MM.1S (cell line): ENCODE measurements around the gene SPHK2.

Experiments used
- DNase-seq: peaks from one replicate; pipeline ENCODE4 v3.0.0-alpha.2; 2015
- H2AFZ ChIP-seq: fragments of 300-600 bp; sonication (generic); 2 replicates; pipeline ENCODE4 v1.6.0; 2016; ENCODE audit warnings: antibody characterized with exemption, low read length
- H3F3A ChIP-seq: fragments of 300-600 bp; sonication (generic); 2 replicates; pipeline ENCODE4 v1.6.1; 2016; ENCODE audit warnings: mild to moderate bottlenecking, antibody characterized with exemption, low read length, moderate library complexity, mixed read lengths; ENCODE audit not compliant: insufficient read depth
- H3K27ac ChIP-seq: fragments of 300-600 bp; sonication (generic); 2 replicates; pipeline ENCODE4 v1.5.1; 2016; ENCODE audit warnings: mild to moderate bottlenecking, low read length
- H3K27me3 ChIP-seq: fragments of 300-600 bp; sonication (generic); replicated peaks from 2 replicates; pipeline ENCODE4 v1.6.0; 2016; ENCODE audit warnings: low read length; ENCODE audit not compliant: insufficient read depth
- H3K36me3 ChIP-seq: fragments of 300-600 bp; sonication (generic); replicated peaks from 2 replicates; pipeline ENCODE4 v1.6.1; 2016; ENCODE audit warnings: mild to moderate bottlenecking, low read length, mixed read lengths; ENCODE audit not compliant: insufficient read depth
- H3K4me1 ChIP-seq: fragments of 300-600 bp; sonication (generic); 2 replicates; pipeline ENCODE4 v1.6.1; 2016; ENCODE audit warnings: low read length, mixed read lengths
- H3K4me2 ChIP-seq: fragments of 300-600 bp; sonication (generic); 2 replicates; pipeline ENCODE4 v1.6.0; 2016; ENCODE audit warnings: low read depth, low read length
- H3K4me3 ChIP-seq: fragments of 300-600 bp; sonication (generic); 2 replicates; pipeline ENCODE4 v1.5.1; 2016; ENCODE audit warnings: low read length, mixed read lengths
- H3K79me2 ChIP-seq: fragments of 300-600 bp; sonication (generic); 2 replicates; pipeline ENCODE4 v1.6.1; 2016; ENCODE audit warnings: mixed run types, low read length, mixed read lengths
- H3K9ac ChIP-seq: fragments of 300-600 bp; sonication (generic); 2 replicates; pipeline ENCODE4 v1.6.1; 2016; ENCODE audit warnings: low read length, mixed read lengths
- H3K9me2 ChIP-seq: fragments of 300-600 bp; sonication (generic); replicated peaks from 2 replicates; pipeline ENCODE4 v1.6.1; 2016; ENCODE audit warnings: mild to moderate bottlenecking, low read length, mixed read lengths; ENCODE audit not compliant: insufficient read depth
- H3K9me3 ChIP-seq: fragments of 300-600 bp; sonication (generic); replicated peaks from 2 replicates; pipeline ENCODE4 v1.6.1; 2016; ENCODE audit warnings: mild to moderate bottlenecking, low read length, mixed read lengths; ENCODE audit not compliant: insufficient read depth
- H4K20me1 ChIP-seq: fragments of 300-600 bp; sonication (generic); 2 replicates; pipeline ENCODE4 v1.6.1; 2016; ENCODE audit warnings: mild to moderate bottlenecking, low read length, moderate library complexity, mixed read lengths; ENCODE audit not compliant: insufficient read depth
- CTCF ChIP-seq: fragments of 300-600 bp; sonication (generic); IDR thresholded peaks from 2 replicates; pipeline ENCODE4 v1.5.1; 2016; ENCODE audit warnings: antibody characterized with exemption, low read length, mixed read lengths
- EZH2 ChIP-seq: fragments of 300-600 bp; sonication (generic); optimal IDR thresholded peaks from 2 replicates; pipeline ENCODE3; 2017; ENCODE audit warnings: low read depth, mild to moderate bottlenecking, antibody characterized with exemption, low read length, mixed read lengths
- EZH2phosphoT487 ChIP-seq: fragments of 300-600 bp; sonication (generic); IDR thresholded peaks from 2 replicates; pipeline ENCODE4 v1.6.1; 2018; ENCODE audit warnings: antibody characterized with exemption, low read length

SPHK2 gene

GRCh38 chr19:48644355-48644754 is 25.0 kb downstream of the SPHK2 start:
- Histone ChIP-seq H3K9me2 (no peaks in the 10 kb centered on the region), H2AFZ (no peak overlapping the region), H3K9me3 (no peaks in the 10 kb centered on the region), H3K4me1 (peaks cover 5% of the 10 kb centered on the region; the same call in 1 of the 2 replicates), H4K20me1 (no peaks in the 10 kb centered on the region), H3K4me3 (no peak overlapping the region), H3K79me2 (no peaks in the 10 kb centered on the region), H3K9ac (no peak overlapping the region), H3F3A (no peaks in the 10 kb centered on the region; the same call in 1 of the 2 replicates), H3K27me3 (peaks cover 39% of the 10 kb centered on the region), H3K27ac (no peak overlapping the region), H3K4me2 (no peak overlapping the region), H3K36me3 (no peaks in the 10 kb centered on the region)
- no peak for DNase-seq
- TF ChIP-seq EZH2phosphoT487 (no peak), CTCF (no peak), EZH2 (no peak)

GRCh38 chr19:48644839-48645619 is 25.7 kb downstream of the SPHK2 start:
- Histone ChIP-seq H2AFZ (peak overlapping the region; percentile 68), H3K4me3 (peak overlapping the region; percentile 57)

GRCh38 chr19:48645620-48646000 is 26.3 kb downstream of the SPHK2 start:
- H3K4me2 ChIP-seq: peak overlapping the region; percentile 81
- no peak overlapping the region for H3K27ac ChIP-seq
- no peaks in the 10 kb centered on the region for H3K9me2 ChIP-seq
- H3K36me3 ChIP-seq: no peaks in the 10 kb centered on the region
- TF ChIP-seq EZH2phosphoT487: no peak
- TF ChIP-seq CTCF: no peak
- no peak for TF ChIP-seq EZH2
- peak overlapping the region; percentile 68 for H2AFZ ChIP-seq
- H3K27me3 ChIP-seq: peaks cover 39% of the 10 kb centered on the region
- no peaks in the 10 kb centered on the region for H3K79me2 ChIP-seq
- peaks cover 7% of the 10 kb centered on the region; the same call in 1 of the 2 replicates for H3K4me1 ChIP-seq
- H4K20me1 ChIP-seq: no peaks in the 10 kb centered on the region
- no peak for DNase-seq
- H3F3A ChIP-seq: no peaks in the 10 kb centered on the region; the same call in 1 of the 2 replicates
- no peaks in the 10 kb centered on the region for H3K9me3 ChIP-seq
- H3K4me3 ChIP-seq: peak overlapping the region; percentile 57
- no peak overlapping the region; the same call in 1 of the 2 replicates for H3K9ac ChIP-seq

More at GRCh38 chr19:48644839-48645619, 25.7 kb downstream of the SPHK2 start:
- Histone ChIP-seq H3K9me3 (no peaks in the 10 kb centered on the region), H3F3A (no peaks in the 10 kb centered on the region; the same call in 1 of the 2 replicates), H3K36me3 (no peaks in the 10 kb centered on the region), H3K9ac (no peak overlapping the region), H4K20me1 (no peaks in the 10 kb centered on the region), H3K4me2 (peak overlapping the region; percentile 81), H3K27me3 (peaks cover 39% of the 10 kb centered on the region), H3K79me2 (no peaks in the 10 kb centered on the region), H3K27ac (no peak overlapping the region), H3K4me1 (peaks cover 7% of the 10 kb centered on the region; the same call in 1 of the 2 replicates), H3K9me2 (no peaks in the 10 kb centered on the region)
- no peak for TF ChIP-seq EZH2
- no peak for TF ChIP-seq EZH2phosphoT487
- no peak for TF ChIP-seq CTCF
- DNase-seq: peak; percentile 66
